ENCODE measurements around the gene TFRC.

DNA sequence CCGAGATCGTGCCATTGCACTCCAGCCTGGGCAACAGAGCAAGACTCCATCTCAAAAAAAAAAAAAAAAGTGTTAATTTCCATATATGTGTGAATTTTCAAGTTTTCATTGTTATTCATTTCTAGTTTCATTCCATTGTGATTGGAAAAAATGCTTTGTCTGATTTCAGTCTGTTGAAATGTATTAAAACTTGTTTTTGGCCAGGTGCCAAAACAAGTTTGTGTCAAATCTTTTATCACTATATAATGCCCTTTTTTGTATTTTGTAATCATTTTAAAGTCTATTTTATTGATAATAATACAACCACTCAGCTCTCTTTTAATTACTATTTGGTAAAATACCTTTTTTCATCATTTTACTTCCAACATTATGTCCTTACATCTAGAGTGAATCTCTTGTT is 42.5 kb downstream of the TFRC start:
- TF ChIP-seq, protein P1, sequence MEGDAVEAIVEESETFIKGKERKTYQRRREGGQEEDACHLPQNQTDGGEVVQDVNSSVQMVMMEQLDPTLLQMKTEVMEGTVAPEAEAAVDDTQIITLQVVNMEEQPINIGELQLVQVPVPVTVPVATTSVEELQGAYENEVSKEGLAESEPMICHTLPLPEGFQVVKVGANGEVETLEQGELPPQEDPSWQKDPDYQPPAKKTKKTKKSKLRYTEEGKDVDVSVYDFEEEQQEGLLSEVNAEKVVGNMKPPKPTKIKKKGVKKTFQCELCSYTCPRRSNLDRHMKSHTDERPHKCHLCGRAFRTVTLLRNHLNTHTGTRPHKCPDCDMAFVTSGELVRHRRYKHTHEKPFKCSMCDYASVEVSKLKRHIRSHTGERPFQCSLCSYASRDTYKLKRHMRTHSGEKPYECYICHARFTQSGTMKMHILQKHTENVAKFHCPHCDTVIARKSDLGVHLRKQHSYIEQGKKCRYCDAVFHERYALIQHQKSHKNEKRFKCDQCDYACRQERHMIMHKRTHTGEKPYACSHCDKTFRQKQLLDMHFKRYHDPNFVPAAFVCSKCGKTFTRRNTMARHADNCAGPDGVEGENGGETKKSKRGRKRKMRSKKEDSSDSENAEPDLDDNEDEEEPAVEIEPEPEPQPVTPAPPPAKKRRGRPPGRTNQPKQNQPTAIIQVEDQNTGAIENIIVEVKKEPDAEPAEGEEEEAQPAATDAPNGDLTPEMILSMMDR (IDR thresholded peaks at IDR 0.05) = no peak
- TF ChIP-seq POLR2AphosphoS5 (IDR thresholded peaks at IDR 0.05; ENCODE audit: low read depth, low read length) (no peak), SIN3A (IDR thresholded peaks at IDR 0.05; ENCODE audit: borderline replicate concordance, insufficient read depth, low read depth, low read length) (no peak)
- TF ChIP-seq, protein P2, sequence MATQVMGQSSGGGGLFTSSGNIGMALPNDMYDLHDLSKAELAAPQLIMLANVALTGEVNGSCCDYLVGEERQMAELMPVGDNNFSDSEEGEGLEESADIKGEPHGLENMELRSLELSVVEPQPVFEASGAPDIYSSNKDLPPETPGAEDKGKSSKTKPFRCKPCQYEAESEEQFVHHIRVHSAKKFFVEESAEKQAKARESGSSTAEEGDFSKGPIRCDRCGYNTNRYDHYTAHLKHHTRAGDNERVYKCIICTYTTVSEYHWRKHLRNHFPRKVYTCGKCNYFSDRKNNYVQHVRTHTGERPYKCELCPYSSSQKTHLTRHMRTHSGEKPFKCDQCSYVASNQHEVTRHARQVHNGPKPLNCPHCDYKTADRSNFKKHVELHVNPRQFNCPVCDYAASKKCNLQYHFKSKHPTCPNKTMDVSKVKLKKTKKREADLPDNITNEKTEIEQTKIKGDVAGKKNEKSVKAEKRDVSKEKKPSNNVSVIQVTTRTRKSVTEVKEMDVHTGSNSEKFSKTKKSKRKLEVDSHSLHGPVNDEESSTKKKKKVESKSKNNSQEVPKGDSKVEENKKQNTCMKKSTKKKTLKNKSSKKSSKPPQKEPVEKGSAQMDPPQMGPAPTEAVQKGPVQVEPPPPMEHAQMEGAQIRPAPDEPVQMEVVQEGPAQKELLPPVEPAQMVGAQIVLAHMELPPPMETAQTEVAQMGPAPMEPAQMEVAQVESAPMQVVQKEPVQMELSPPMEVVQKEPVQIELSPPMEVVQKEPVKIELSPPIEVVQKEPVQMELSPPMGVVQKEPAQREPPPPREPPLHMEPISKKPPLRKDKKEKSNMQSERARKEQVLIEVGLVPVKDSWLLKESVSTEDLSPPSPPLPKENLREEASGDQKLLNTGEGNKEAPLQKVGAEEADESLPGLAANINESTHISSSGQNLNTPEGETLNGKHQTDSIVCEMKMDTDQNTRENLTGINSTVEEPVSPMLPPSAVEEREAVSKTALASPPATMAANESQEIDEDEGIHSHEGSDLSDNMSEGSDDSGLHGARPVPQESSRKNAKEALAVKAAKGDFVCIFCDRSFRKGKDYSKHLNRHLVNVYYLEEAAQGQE (IDR thresholded peaks at IDR 0.05; ENCODE audit: insufficient read depth in 1 of 2, low read depth in 2 of 2, low read length in 1 of 2) = no peak

All from Panc1 (cell line).